GM19468 (cell line): ENCODE results near the gene NDEL1.

Experiments
- ATAC-seq: cut with Tn5 transposase; IDR thresholded peaks from one replicate; pipeline ENCODE4 v1.9.1; 2021; ENCODE audit warnings: mild to moderate bottlenecking, moderate library complexity, moderate number of reproducible peaks; ENCODE audit not compliant: unreplicated experiment; ENCODE audit errors: extremely low read depth

Gene NDEL1

DNA sequence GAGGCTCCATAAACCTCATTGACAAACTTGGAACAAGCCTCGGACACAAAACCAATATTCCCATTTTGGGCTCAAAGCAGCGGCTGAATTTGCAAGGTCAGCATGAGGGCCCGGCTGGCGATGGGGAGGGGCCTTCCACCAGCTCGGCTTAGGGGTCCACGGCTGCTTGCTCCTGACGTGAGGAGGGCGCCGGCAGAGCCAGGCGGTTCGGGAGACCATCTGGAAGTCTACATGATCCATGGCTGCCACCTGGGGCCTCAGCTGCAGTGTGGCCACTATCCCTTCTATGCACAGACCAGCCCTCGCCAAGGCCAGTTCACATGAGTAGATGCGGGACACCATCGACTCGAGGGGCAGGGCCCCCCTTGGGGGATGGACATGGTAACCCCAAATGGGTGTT is 39.1 kb downstream of the NDEL1 start:
- no peak for ATAC-seq

DNA sequence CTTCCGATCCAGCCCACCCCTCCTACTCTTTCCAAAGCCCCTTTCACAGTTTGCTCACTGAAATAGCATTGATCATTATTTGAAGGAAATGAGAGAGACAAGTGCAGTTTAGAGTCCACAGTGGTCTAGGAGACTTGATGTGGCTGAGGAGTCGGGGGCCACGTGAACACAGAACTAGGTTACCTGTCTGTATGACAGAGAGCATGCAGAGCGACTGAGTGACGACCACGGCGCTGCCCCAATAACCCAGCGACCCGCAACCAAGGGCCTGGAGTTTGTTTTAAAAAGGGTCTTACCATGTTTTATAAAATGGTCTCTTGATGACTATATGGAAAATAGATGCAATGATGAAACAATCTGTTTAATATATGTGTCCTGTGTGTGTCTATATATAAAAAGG is 39.5 kb downstream of the NDEL1 start:
- no peak for ATAC-seq

DNA sequence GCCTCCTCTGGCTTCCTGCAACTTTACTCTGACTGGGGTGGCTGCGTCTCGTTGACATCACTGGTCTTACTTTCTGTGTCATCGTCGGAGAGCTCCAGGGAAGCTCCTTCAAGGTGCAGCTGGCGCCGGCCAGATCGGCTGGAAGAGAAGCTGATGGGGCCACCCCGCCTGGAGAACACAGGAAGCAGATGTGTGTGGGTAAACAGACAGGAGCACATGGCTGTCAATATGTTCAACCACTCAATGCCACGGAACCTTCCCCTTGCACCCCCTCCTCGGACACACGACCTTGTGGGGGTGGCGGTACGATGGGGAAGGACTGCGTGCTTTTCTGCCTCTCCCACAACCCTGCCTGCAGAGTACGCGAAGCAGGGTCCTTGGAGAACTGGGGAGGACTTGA is 40.1 kb downstream of the NDEL1 start:
- no peak for ATAC-seq

DNA sequence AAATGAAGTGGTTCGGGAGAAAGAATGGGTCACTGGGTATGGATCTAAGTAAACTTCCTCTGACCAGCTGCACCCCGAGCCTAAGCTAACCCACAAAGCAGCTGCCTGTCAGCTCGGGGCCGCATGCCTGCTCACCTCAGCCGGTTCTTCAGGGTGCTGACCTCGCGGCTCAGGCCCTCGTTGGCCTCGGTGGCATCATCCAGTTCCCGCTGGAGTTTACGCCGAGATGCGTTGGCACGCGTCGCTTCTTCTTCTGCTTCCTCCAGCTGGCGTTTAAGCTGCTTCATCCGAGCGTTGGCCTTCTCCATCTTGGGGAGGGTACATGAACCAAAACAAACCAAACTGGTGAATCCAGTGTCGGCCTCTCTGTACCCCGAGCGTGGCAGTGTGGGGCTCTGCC is 41.1 kb downstream of the NDEL1 start:
- ATAC-seq, result no peak

DNA sequence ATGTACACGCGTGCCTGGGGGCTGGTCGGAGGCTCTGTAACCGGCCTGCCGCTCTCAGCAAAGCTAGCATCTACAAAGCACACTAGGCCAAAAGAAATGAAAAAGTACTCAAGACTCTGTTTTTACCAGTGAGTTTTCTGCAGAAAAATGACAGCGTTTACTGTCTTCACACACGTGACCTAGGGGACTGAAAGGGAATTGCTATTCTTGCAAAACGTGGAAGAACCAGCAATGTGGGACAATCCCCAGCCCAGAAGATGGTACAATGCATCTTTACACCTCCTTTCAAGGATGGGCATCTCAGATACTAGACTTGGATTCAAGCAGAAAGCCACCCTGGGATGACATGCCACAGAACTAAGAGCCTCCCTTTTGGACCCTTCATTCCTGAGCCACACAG is 41.5 kb downstream of the NDEL1 start:
- ATAC-seq, result no peak

DNA sequence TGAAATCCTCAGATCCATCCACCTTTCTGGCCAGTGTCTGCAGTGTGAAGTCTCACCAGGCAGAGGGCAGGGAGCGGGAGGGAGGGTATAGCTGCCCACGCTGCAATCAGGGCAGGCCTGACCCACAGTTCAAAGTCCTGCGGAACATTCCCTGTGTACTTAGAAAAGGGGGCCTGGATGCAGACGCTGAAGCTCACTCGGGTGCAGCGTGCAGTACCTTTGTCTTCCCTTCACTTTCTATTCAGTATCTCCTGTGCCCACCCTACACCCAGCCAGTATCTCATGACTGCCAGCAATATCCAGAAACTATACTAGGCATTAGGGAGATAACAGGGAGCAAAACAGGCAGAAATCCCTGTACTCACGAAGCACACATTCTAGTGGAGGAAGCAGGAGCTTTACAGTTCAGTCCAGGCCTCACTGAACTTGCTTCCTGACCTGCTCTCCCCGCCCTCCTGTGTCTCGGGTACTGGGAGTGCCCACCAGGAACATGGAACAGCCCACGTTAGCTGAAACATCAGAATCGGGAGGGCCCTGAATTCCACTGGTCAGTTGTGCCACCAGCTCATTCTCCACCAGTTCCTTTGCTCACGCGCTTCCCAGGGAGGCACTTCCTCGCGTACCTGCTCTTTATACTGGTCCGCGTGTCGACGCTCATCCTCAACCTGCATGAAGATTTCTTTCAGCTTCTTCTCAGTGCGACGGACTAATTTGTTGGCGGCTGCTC is 42.2 kb downstream of the NDEL1 start:
- no peak for ATAC-seq

DNA sequence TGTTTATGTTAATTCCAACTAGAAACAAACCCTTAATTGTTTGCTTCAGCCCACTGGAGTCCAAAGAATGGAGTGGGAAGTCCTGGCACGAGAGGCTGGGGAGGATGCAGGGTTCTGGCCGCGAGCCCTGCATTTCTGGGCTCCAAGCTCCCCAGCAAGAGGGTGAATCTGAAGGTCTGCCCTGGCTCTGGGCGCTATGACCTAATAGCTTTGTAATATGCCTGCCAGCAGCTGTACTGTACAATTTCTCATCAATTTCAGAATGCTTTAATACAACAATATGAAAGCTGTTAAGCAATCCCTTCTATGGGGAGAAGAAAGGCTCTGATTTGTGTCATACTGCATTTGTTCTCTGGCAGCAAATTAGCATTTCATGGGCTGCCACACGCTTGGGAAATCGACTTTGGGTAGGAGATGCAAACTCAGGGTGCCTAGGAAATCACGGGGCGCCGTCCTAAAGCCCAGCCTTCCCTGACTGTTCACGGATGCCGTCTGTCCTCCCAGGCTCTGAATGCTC is 43.8 kb downstream of the NDEL1 start:
- ATAC-seq, result no peak

DNA sequence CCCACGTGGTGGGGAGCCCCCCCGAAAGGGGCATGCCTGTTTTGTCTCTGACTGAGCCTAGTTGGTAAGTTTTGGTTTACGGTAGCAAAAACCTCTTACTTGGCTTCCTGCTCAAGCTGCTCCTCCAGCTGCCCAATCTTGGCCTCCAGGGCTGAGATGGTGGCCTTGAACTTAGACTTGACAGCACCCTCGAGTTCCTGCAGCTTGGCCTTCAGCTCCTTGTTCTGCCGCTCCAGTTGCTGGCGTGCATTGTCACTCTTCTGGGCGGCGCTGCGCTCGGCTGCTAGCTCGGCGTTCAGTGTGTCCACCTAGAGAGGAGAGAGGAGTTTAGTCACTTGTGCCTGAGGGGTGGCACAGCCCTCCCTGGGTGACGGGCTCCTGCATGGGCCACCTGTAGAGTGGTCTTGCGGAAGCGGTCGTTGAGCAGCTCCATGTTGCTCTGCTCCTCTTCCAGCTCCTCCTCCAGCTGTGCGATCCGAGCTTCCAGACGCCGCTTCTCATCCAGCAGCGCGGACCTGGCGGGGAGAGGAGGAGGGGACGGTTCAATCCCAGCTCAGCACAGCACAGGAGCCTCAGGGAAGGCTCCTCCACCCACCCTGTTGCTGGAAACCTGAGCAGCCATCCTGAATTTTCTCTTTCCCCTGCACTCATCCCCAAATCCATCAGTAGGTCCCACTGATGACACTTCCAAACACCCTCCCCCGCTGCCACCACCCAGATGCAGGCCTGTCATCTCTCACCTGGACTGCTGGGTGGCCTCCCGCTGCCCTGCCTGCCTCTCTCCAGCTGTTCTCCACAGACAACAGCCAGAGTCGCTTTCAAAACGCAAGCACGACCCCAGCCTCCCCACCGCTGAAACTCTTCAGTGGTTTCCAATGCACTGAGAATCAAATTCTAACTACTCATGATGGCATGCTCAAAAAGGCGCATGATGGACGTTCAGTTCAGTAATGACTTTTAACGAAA is 44.6 kb downstream of the NDEL1 start:
- ATAC-seq, result no peak

DNA sequence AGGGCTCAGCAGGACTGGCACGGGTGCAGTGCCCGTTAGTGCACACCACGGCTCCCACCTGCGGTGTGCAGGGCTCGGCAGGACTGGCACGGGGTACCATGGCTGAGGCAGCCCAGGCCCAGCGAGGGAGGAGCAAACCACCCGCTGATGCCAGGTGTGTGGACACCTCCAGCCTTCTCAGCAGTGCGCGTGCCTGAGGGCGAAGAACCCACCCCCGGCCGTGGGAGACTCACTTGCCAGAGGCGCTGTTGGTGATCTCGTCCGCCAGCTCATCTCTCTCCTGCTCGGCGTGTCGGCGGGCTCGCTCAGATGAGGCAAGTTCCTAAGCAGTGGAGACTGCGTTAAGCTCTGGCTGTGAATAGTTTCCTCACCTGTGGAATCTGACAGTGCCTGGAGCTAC is 45.4 kb downstream of the NDEL1 start:
- no peak for ATAC-seq

DNA sequence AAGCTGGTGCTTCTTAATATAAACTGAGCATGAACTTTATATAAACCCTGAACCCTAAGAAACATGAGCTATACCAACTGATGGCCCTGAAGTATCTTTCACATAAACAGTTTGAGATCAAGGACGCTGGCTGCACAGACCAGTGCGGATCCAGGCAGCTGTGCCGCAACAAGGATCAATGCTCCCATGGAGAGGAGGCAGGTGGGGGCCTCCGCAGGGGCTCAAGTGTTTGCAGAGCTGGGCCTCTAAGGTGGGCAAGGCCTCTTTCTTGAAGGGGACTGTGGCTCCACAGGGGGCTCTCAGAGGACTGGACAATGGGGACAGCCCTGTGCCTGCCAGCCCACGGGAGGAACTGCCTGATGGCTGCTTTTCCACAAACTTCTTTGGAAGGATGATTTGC is 46.0 kb downstream of the NDEL1 start:
- no peak for ATAC-seq

DNA sequence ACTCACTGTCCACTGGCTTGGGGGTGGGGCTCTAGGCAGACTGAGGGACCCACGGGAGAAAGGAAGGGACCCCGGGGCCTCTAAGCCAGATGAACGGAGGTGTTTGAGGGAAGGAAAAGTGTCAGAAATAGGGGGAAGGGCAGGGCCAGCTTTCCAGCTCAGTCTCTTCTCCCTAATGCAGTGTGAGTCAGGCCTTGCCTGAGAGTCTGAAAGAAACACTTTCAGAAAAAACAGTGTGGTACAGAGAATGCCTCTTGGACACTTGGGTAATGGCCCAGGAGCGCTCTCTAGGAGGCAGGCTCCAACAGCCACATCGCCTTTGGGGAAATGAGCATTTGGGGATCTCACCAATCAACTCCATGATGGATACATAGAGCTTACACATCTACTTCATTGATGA is 46.9 kb downstream of the NDEL1 start:
- no peak for ATAC-seq

DNA sequence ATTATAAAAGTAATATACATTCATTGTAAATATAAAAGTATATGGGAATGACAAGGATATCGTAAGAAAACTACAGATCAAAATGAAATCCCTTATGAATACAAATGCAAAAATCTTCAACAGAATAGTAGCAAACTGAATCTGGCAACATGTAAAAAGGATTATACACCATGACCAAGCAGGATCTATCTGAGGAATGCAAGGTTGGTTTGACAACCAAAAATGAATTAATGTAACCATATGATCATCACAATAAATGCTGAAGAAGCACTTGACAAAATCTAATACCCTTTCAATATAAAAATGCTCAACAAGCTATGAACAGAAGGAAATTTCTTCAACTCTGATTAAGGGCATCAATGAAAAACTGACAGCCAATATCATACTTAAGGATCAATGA is 48.8 kb downstream of the NDEL1 start:
- ATAC-seq, result no peak

DNA sequence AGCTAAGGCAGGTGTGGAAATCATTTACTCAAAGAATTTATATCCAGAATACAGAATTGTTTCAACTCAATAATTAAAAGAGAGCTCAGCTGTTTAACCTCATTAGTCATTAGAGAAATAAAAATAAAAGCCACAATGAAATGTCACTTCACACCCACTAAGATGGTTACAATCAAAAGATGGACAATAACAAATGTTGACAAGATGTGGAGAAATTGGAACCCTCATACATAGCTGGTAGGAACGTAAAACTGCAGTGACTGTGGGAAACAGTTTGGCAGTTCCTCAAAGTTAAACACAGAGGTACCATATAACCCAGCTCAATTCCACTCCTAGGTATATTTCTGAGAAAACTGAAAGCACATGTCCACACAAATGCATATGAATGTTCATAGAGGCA is 49.8 kb downstream of the NDEL1 start:
- no peak for ATAC-seq

DNA sequence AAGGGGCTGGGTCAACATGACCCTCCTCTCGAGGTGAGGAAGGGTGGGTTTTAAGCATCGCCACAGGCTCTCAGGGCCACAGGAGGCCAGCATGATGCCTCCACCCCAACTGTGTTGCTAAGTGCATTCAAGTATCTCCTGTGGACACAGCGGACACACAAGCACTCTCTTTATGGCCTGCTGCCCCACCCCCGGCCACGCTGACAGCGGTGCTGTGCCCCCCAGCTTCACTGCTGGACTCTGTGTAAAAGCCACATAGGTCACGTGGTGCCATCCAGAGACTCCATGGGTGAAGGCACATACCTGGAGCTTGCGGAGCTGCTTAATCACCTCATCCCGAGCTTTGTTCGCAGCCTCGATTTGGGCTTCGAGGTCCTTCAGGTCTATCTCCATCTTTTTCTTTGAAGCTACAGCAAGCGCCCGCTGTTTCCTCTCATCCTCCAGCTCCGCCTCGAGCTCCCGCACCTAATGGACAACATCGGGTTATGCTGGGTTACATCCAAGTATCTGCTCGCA is 51.5 kb downstream of the NDEL1 start:
- no peak for ATAC-seq

DNA sequence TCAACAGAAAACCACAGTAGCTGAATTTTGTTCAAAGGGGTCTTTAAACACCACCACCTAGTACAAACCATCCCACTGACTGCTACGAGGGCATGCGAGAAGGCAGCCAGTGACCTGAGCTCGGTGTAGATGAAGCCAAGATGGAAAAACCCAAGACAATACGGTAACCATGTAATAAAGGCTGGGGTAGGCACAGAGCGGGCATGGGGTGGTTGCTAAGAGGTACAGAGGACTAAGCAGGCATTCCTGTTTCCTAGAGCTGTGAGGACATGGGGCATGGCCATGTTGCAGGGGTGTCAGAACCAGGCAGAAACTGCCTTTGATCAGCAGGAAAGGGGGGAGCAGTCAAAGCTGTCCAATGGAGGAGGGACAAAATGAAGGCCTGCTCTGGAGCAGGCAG is 52.1 kb downstream of the NDEL1 start:
- no peak for ATAC-seq

DNA sequence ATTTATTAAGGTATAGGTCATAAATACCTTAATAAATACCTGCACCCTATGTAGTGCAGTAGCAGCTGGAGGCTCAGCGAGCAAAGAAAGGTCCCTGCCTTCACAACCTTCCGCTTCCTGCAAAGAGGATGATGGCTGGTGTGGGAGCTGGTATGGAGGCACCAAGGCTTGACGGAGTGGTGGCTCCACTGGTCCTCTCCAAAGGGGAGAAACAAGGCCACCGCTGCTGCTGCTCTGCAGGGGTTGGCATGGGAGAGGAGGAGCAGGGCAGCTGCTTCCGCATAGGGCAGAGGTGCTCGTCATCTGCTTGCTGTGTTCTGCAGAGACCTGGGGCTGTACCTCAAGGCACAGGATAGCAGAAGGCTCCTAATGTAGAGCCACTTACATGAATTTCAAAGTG is 52.8 kb downstream of the NDEL1 start:
- no peak for ATAC-seq

DNA sequence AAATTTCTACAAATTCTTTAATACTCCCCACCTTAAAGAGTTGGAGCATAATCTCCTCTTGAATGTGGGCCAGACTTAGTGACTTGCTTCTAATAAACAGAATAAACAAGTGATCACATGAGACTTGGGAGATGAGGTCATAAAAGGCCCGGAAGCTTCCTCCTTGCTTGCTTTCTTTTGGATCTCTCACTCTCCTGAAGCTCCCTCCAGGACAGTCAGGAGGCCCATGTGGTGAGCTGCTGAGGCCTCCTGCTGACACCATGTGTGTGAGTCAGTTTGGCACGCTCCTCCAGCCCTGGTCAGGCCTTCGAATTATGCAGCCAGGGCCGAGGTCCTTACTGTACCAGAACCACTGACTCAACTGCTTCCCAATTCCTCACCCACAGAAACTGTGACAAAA is 53.2 kb downstream of the NDEL1 start:
- no peak for ATAC-seq

DNA sequence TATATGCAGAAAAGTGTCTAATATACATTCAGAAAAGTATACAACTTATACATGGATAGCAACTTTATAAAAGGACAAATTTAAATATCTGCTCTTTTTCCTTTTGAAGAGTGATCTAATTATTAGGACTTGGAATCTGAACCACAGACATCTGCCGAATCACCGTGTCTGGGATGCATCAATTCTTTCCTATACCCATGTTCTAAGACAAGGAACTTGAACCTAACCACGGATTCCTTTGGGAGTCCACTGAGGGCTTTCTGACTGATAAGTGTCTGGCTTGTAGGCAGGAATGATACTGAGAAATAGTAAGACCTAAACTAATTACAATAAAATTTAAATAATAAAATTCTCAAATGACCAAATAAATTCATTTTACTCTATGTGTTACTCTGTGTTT is 54.2 kb downstream of the NDEL1 start:
- ATAC-seq, result no peak

DNA sequence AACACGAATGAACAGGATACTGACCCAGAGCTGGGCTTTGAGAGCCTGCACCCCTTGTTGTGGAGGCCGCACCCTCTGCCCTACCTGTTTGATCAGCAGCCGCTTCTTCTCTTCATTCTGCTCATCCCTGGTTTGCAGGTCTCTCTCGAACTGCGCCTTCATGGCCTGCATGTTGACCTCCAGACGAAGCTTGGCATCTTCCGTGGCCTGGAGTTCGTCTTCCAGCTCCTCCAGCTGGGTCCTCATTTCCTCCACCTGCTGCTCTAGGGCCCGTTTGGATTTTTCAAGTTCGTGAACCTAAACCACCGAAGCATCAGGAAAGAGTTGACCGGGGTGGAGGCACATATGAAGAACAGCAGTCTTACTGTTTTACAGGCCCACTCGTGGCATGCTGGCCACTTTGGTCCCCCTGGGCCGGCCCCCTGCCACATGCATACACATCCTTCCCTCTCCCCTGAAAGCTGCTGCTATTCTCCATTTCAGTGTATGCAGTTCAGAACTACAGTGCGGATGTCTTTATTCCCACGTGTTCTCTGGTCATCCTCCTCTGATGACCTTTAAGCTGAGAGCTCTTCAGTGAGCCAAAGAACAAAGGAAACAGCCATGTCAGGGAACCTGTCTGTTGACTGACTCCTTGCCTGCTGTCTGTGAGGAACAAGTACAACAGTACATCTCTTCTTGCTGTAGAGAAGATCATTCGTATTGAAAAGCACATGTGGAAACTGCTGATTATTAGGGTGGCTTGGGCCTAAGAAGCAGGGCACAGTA is 54.8 kb downstream of the NDEL1 start:
- ATAC-seq, result no peak

DNA sequence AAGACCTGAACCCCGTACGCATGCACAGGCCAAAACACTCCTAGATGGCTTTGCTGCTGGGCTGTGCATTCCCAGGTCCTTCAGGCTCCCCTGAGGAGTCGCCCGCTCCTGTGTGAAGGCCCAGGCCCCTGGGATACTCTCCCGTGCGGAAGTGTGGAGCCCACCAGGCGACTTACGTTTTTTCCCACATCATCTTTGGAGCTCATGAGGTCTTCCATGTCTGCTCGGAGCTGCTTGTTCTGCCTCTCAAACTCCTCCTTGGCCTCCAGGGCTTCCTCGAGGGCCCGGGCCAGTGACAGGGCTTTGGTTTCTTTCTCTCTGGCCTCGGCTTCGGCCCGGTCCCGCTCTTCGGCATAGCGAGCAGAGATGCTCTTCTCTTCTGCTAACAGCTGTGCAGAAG is 56.4 kb downstream of the NDEL1 start:
- no peak for ATAC-seq
